Measurements from ENCODE around the gene GLRX. TPM values are rescaled to one million over a fixed set of nuclear protein-coding genes. Genes with fewer than 3 reads are reported as not detected.
"Not testable (repeated sequence)": the region's sequence is repeated elsewhere in the genome, so short reads cannot be mapped to it uniquely, and the experiment has no call there.

The GLRX gene
- total and polyA plus RNA-seq, 12 donors = 51.6 to 156 (median 111) TPM

DNA sequence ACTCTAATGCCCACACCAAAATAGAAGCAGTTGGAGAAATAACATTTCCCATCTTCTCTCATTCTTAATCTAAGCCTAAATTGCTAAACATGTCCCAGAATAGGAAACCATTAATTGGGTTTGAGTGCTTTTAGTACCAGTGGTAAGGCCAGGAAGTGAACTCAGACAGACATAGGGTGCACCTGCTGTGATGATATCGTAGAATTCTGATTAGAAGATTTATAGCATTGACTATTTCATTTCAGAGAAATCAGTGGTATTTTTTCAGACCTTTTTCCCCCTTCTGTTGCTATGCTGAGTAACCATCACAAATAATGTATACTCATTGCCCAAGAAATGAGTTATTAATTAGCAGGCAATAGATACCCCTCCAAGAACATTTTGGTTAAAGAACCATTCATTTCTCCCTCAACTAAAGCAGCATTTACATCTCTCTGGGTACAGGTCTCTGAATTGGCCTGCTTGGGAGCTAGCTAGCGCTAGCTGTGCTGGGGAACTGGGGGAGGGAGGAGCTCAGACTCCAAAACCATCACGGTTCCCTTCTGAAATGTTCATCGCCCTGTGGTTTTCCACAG is 7.3 kb downstream of the GLRX start:
- no peaks in the 10 kb centered on the region for H3K27me3 ChIP-seq
- ATAC-seq (no peak), DNase-seq (no peak)
- no peaks in the 10 kb centered on the region for H3K9me3 ChIP-seq
- intact Hi-C loops (cut with DNase I) = no loop called here
- H3K4me1 ChIP-seq = peaks cover 14 to 94% (median 64%) of the 10 kb centered on the region in 9 donors
- peaks cover 0 to 74% (median 21%) of the 10 kb centered on the region in 9 donors for H3K36me3 ChIP-seq
- peak overlapping the region in 4 of 10 donors; percentile 4 to 42 (median 28) for H3K27ac ChIP-seq
- 92 to 93% methylated on average over 4 of the region's 4 CpGs for WGBS, 2 donors
- H3K4me3 ChIP-seq = no peak overlapping the region
- TF ChIP-seq, protein P1, sequence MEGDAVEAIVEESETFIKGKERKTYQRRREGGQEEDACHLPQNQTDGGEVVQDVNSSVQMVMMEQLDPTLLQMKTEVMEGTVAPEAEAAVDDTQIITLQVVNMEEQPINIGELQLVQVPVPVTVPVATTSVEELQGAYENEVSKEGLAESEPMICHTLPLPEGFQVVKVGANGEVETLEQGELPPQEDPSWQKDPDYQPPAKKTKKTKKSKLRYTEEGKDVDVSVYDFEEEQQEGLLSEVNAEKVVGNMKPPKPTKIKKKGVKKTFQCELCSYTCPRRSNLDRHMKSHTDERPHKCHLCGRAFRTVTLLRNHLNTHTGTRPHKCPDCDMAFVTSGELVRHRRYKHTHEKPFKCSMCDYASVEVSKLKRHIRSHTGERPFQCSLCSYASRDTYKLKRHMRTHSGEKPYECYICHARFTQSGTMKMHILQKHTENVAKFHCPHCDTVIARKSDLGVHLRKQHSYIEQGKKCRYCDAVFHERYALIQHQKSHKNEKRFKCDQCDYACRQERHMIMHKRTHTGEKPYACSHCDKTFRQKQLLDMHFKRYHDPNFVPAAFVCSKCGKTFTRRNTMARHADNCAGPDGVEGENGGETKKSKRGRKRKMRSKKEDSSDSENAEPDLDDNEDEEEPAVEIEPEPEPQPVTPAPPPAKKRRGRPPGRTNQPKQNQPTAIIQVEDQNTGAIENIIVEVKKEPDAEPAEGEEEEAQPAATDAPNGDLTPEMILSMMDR (IDR thresholded peaks at IDR 0.05) = no peak

DNA sequence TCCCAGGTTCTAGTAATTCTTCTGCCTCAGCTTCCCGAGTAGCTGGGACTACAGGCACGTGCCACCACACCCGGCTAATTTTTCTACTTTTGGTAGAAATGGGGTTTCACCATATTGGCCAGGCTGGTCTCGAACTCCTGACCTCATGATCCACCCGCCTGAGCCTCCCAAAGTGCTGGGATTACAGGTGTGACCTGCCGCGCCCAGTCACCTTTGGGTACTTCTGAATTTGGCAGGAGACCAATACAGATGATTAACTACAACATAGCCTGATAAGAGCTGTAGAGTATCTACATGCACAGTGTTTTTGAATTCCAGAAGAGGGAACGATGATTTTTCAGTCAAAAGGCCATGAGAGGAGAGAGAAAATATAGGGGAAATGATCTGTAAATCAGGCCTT is 9.5 kb downstream of the GLRX start:
- H3K27me3 ChIP-seq; intact Hi-C loops (cut with DNase I); H3K9me3 ChIP-seq; DNase-seq; H3K4me3 ChIP-seq; ATAC-seq: not testable (repeated sequence)
- peaks cover 0 to 63% (median 21%) of the 10 kb centered on the region in 9 donors for H3K36me3 ChIP-seq
- H3K4me1 ChIP-seq = peaks cover 13 to 94% (median 62%) of the 10 kb centered on the region in 9 donors
- 90% methylated on average over 8 of the region's 8 CpGs for WGBS, 2 donors
- peak overlapping the region in 2 of 10 donors; percentile 7 to 15 for H3K27ac ChIP-seq

DNA sequence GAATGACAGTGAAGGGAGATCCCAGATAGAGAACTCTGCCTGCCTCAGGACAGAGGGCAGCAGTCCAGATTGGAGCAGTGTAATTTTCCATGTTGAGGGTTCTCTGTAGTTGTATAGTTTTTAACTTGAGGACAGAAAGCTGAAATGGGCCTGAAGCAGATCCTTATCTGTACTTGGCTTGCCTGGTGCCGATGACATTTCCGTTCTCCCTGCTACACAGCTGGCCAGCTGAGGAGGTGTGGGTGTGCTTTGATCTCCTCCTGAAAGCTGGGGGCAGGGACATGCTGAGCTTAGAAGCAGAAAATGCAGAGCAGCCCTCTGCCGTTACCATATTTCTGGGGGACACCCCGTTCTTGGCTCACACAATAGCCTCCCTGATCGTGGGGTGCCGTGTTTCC is 10.5 kb downstream of the GLRX start:
- ATAC-seq (peak in 4 of 8 donors; percentile 5 to 43 (median 30)), DNase-seq (no peak)
- no peak overlapping the region for H3K4me3 ChIP-seq
- H3K9me3 ChIP-seq = no peaks in the 10 kb centered on the region
- H3K27ac ChIP-seq = peak overlapping the region in 8 of 10 donors; percentile 1 to 50 (median 38)
- H3K27me3 ChIP-seq = no peaks in the 10 kb centered on the region
- peaks cover 0 to 57% (median 21%) of the 10 kb centered on the region in 9 donors for H3K36me3 ChIP-seq
- intact Hi-C loops (cut with DNase I) = no loop called here
- 19 to 22% methylated on average over 6 of the region's 6 CpGs for WGBS, 2 donors
- H3K4me1 ChIP-seq = peaks cover 11 to 92% (median 56%) of the 10 kb centered on the region in 9 donors
- TF ChIP-seq, protein P1 (IDR thresholded peaks at IDR 0.05) = no peak

DNA sequence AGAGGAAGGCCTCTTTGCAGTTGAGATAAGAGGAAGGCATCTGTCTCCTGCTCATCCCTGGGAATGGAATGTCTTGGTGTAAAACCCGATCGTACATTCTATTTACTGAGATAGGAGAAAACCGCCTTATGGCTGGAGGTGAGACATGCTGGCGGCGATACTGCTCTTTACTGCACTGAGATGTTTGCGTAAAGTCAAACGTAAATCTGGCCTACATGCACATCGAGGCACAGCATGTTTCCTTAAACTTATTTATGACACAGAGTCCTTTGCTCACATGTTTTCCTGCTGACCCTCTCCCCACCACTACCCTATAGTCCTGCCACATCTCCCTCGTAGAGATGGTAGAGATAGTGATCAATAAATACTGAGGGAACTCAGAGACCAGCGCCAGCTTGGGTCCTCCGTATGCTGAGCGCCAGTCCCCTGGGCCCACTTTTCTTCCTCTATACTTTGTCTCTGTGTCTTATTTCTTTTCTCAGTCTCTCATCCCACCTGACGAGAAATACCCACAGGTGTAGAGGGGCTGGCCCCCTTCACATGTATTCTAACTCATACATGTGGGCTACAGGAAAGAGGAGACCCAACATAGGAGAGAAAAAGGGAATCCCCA is 11.0 kb downstream of the GLRX start:
- H3K9me3 ChIP-seq; intact Hi-C loops (cut with DNase I); ATAC-seq; H3K27me3 ChIP-seq; DNase-seq; H3K4me3 ChIP-seq: not testable (repeated sequence)
- peaks cover 11 to 87% (median 54%) of the 10 kb centered on the region in 9 donors for H3K4me1 ChIP-seq
- 86 to 89% methylated on average over 13 of the region's 13 CpGs for WGBS, 2 donors
- H3K27ac ChIP-seq = peak overlapping the region in 7 of 10 donors; percentile 15 to 89 (median 42)
- peaks cover 0 to 52% (median 21%) of the 10 kb centered on the region in 9 donors for H3K36me3 ChIP-seq

DNA sequence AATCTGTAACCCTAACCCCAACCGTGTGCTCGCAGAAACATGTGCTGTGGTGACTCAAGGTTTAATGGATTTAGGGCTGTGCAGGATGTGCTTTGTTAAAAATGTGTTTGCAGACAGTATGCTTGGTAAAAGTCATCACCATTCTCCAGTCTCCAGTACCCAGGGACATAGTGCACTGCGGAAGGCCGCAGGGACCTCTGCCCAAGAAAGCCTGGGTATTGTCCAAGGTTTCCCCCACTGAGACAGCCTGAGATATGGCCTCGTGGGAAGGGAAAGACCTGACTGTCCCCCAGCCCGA is 11.5 kb downstream of the GLRX start:
- H3K27me3 ChIP-seq; H3K4me3 ChIP-seq; intact Hi-C loops (cut with DNase I); ATAC-seq; DNase-seq; H3K9me3 ChIP-seq: not testable (repeated sequence)
- WGBS, 2 donors = 71 to 78% methylated on average over 6 of the region's 6 CpGs
- Histone ChIP-seq H3K27ac (peak overlapping the region in 7 of 10 donors; percentile 73 to 89 (median 85)), H3K36me3 (peaks cover 0 to 47% (median 21%) of the 10 kb centered on the region in 9 donors), H3K4me1 (peaks cover 11 to 82% (median 53%) of the 10 kb centered on the region in 9 donors)
